GM12878 (cell line): ENCODE data around the gene BGLAP. TPM values are rescaled to one million over a fixed set of nuclear protein-coding genes. Genes with fewer than 3 reads are reported as not detected.

ENCODE experiments used
- BMI1 ChIP-seq: fragments of 450-650 bp; IDR thresholded peaks from 2 replicates; pipeline ENCODE4 v1.6.1; 2016; ENCODE audit warnings: mild to moderate bottlenecking, moderate library complexity, borderline replicate concordance
- CEBPZ ChIP-seq: fragments of 150-350 bp; IDR thresholded peaks from 2 replicates; pipeline ENCODE4 v1.6.1; 2016; ENCODE audit warnings: low read depth, low read length
- CHD1 ChIP-seq: IDR thresholded peaks from 2 replicates; pipeline ENCODE4 v1.6.1; 2012; ENCODE audit warnings: low read depth, low read length, improper control_type of control experiment
- EGR1 ChIP-seq, 2 experiments: IDR thresholded peaks; 1 replicate in 1 of 2; 2 replicates in 1 of 2; pipeline ENCODE4 v1.6.1; 2011 to 2012; ENCODE audit warnings: low read depth in 2 of 2, low read length in 2 of 2, borderline replicate concordance in 1 of 2, mild to moderate bottlenecking in 1 of 2, moderate library complexity in 1 of 2
- ESRRA ChIP-seq: IDR thresholded peaks from 2 replicates; pipeline ENCODE4 v1.6.1; 2012; ENCODE audit warnings: mild to moderate bottlenecking, low read length, improper control_type of control experiment
- IKZF2 ChIP-seq, 2 experiments: fragments of 450-650 bp; IDR thresholded peaks; 2 replicates each; pipeline ENCODE4 v1.6.1; 2017; ENCODE audit warnings: mild to moderate bottlenecking in 2 of 2, moderate library complexity in 2 of 2
- MAX ChIP-seq: IDR thresholded peaks from 2 replicates; pipeline ENCODE4 v1.6.1; 2012; ENCODE audit warnings: low read depth, low read length, improper control_type of control experiment
- MYB ChIP-seq: fragments of 150-350 bp; IDR thresholded peaks from 2 replicates; pipeline ENCODE4 v1.6.1; 2014; ENCODE audit warnings: mild to moderate bottlenecking, low read depth, low read length, borderline replicate concordance
- MYC ChIP-seq: IDR thresholded peaks from 2 replicates; pipeline ENCODE4 v1.6.1; 2011; ENCODE audit warnings: mild to moderate bottlenecking, low read length, moderate library complexity, inconsistent platforms; ENCODE audit not compliant: insufficient read depth, insufficient replicate concordance, insufficient read length, severe bottlenecking
- NFYB ChIP-seq: IDR thresholded peaks from 2 replicates; pipeline ENCODE4 v1.6.1; 2011; ENCODE audit warnings: low read depth, mild to moderate bottlenecking, low read length, improper control_type of control experiment, moderate library complexity; ENCODE audit not compliant: insufficient read depth
- PRDM15 ChIP-seq: fragments of 450-650 bp; formaldehyde crosslinking; IDR thresholded peaks from 2 replicates; pipeline ENCODE4 v1.4.0; 2020; ENCODE audit warnings: mild to moderate bottlenecking, moderate library complexity
- RB1 ChIP-seq: fragments of 450-650 bp; formaldehyde crosslinking; IDR thresholded peaks from 2 replicates; pipeline ENCODE4 v1.6.1; 2017; ENCODE audit warnings: mild to moderate bottlenecking, borderline replicate concordance
- SP1 ChIP-seq: IDR thresholded peaks from one replicate; pipeline ENCODE4 v1.6.1; 2011; ENCODE audit warnings: low read depth, low read length
- SRF ChIP-seq, 2 experiments: IDR thresholded peaks; 2 replicates each; pipeline ENCODE4 v1.6.1; 2011; ENCODE audit warnings: low read depth in 2 of 2, low read length in 2 of 2, mild to moderate bottlenecking in 1 of 2, moderate library complexity in 1 of 2
- TARDBP ChIP-seq: IDR thresholded peaks from 2 replicates; pipeline ENCODE4 v1.6.1; 2016; ENCODE audit warnings: borderline replicate concordance
- TCF7 ChIP-seq: IDR thresholded peaks from 2 replicates; pipeline ENCODE4 v1.6.1; 2014; ENCODE audit warnings: antibody characterized with exemption, borderline replicate concordance
- YBX1 ChIP-seq: fragments of 450-650 bp; IDR thresholded peaks from 2 replicates; pipeline ENCODE4 v1.6.1; 2016; ENCODE audit warnings: antibody characterized with exemption
- polyA plus RNA-seq, 11 experiments: library from polyadenylated mRNA; depleted of rRNA in 4 of 11; unstranded in 6 of 11; stranded (reverse) in 5 of 11; fragments of >200 nt; fragmentation: Nextera tagmentation in 4 of 11; fragmentation: Illumina TruSeq in 1 of 11; extraction: Ambion mirVana in 4 of 11; extraction: Trizol in 1 of 11; gene quantifications; 1 replicate in 1 of 11; 2 replicates in 10 of 11; pipeline versions ENCODE4 v1.2.1 to v1.2.3, GENCODE V29; 2011 to 2016; ENCODE audit warnings: inconsistent platforms in 2 of 11, missing spikeins in 2 of 11, low read depth in 1 of 11
- total RNA-seq, 4 experiments: library from RNA; depleted of rRNA in 3 of 4; stranded (reverse); fragments of >200 nt in 3 of 4; fragmentation: Illumina TruSeq in 1 of 4; extraction: Trizol in 1 of 4; gene quantifications; 2 replicates each; pipeline versions ENCODE4 v1.2.1 to v1.2.3, GENCODE V29; 2013 to 2021
- TF ChIP-seq, protein P1 (sequence below): fragments of 450-650 bp; IDR thresholded peaks from 2 replicates; pipeline ENCODE4 v1.6.1; 2017; ENCODE audit warnings: mild to moderate bottlenecking
- TF ChIP-seq, protein P2 (sequence below): fragments of 450-650 bp; IDR thresholded peaks from 2 replicates; pipeline ENCODE4 v1.6.1; 2016; ENCODE audit warnings: mild to moderate bottlenecking

BGLAP gene
- total and polyA plus RNA-seq, 10 of the 15 experiments (the other 5 are each of a cell fraction or from before 2014, with no cell fraction given): 0.20 to 1.8 (median 0.40) TPM; not detected in 3

GRCh38 chr1:156212833-156213643, 28.9 kb upstream of the BGLAP start, which contains the start of gene PMF1 (continued):
- TF ChIP-seq PRDM15 (CRISPR knock-in tag) (no peak), YBX1 (no peak), MYB (no peak), RB1 (peak; percentile 80; the same call in 1 of the 2 replicates), SRF (IDR thresholded peaks at IDR 0.05; ENCODE audit: low read depth in 2 of 2, low read length in 2 of 2) (no peak), TCF7 (no peak), ESRRA (no peak), CEBPZ (no peak), MYC (no peak), MAX (peak; percentile 40; the same call in 1 of the 2 replicates), TARDBP (no peak), EGR1 (IDR thresholded peaks at IDR 0.05; ENCODE audit: borderline replicate concordance in 1 of 2, low read depth in 2 of 2, low read length in 2 of 2) (peak in 1 of 2 experiments; percentile 92; a peak in 2 of 3 replicates), IKZF2 (IDR thresholded peaks at IDR 0.05) (peak; percentile 22 to 45; a peak in 3 of 4 replicates), BMI1 (no peak), CHD1 (no peak), NFYB (peak; percentile 98), SP1 (peak; percentile 96)
- TF ChIP-seq, protein P1, sequence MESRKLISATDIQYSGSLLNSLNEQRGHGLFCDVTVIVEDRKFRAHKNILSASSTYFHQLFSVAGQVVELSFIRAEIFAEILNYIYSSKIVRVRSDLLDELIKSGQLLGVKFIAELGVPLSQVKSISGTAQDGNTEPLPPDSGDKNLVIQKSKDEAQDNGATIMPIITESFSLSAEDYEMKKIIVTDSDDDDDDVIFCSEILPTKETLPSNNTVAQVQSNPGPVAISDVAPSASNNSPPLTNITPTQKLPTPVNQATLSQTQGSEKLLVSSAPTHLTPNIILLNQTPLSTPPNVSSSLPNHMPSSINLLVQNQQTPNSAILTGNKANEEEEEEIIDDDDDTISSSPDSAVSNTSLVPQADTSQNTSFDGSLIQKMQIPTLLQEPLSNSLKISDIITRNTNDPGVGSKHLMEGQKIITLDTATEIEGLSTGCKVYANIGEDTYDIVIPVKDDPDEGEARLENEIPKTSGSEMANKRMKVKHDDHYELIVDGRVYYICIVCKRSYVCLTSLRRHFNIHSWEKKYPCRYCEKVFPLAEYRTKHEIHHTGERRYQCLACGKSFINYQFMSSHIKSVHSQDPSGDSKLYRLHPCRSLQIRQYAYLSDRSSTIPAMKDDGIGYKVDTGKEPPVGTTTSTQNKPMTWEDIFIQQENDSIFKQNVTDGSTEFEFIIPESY: no peak
- TF ChIP-seq, protein P2, sequence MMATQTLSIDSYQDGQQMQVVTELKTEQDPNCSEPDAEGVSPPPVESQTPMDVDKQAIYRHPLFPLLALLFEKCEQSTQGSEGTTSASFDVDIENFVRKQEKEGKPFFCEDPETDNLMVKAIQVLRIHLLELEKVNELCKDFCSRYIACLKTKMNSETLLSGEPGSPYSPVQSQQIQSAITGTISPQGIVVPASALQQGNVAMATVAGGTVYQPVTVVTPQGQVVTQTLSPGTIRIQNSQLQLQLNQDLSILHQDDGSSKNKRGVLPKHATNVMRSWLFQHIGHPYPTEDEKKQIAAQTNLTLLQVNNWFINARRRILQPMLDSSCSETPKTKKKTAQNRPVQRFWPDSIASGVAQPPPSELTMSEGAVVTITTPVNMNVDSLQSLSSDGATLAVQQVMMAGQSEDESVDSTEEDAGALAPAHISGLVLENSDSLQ: peak; percentile 98
